ENCODE measurements around the gene NKAIN2. TPM values are rescaled to one million over a fixed set of nuclear protein-coding genes. Genes with fewer than 3 reads are reported as not detected.

NKAIN2 gene
- total and polyA plus RNA-seq, 9 of the 15 experiments (the other 6 are each of a cell fraction or from before 2014, with no cell fraction given): not detected

GRCh38 chr6:124699038-124699437 is 895.4 kb downstream of the NKAIN2 start (continued):
- TF ChIP-seq STAT6 (CRISPR knock-in tag; IDR thresholded peaks at IDR 0.05): no peak
- TF ChIP-seq ETV6 (IDR thresholded peaks at IDR 0.05; ENCODE audit: borderline replicate concordance in 1 of 2, low read depth in 2 of 2, low read length in 1 of 2): no peak
- TF ChIP-seq ETV6 (CRISPR knock-in tag; IDR thresholded peaks at IDR 0.05; ENCODE audit: borderline replicate concordance): no peak
- no peak for TF ChIP-seq ZSCAN32 (CRISPR knock-in tag; IDR thresholded peaks at IDR 0.05)
- TF ChIP-seq ARID2 (IDR thresholded peaks at IDR 0.05): no peak

GRCh38 chr6:124703541-124703940 is 899.9 kb downstream of the NKAIN2 start:
- ChIA-PET POLR2A (no interaction called here), CTCF (ENCODE audit: low intra/inter-chr PET ratio) (no interaction called here)
- in situ Hi-C loops (cut with MboI) (no loop called here), intact Hi-C loops (cut with micrococcal nuclease) (no loop called here)
- no peaks in the 10 kb centered on the region for H3K9me1 ChIP-seq (ENCODE audit: control insufficient read depth, insufficient read depth, low read length)
- H3K27ac ChIP-seq (ENCODE audit: extremely low read depth, low read depth, low read length): no peak overlapping the region
- no peaks in the 10 kb centered on the region for H3K9me3 ChIP-seq (replicated peaks; ENCODE audit: control insufficient read depth, insufficient read depth, low read depth, low read length)
- H2AFZ ChIP-seq (ENCODE audit: low read depth, low read length): no peak overlapping the region
- H3K4me2 ChIP-seq (ENCODE audit: insufficient read depth, low read length): no peak overlapping the region
- TF ChIP-seq KLF1 (tag; IDR thresholded peaks at IDR 0.05): no peak
- TF ChIP-seq ZFP36 (IDR thresholded peaks at IDR 0.05; ENCODE audit: low read depth, low read length, partially characterized antibody): no peak
- no peak for TF ChIP-seq KAT2B (IDR thresholded peaks at IDR 0.05; ENCODE audit: low read depth, low read length)
- no peak for TF ChIP-seq PHB2 (IDR thresholded peaks at IDR 0.05; ENCODE audit: low read depth)
- no peak for TF ChIP-seq ID3 (CRISPR knock-in tag; IDR thresholded peaks at IDR 0.05)
- TF ChIP-seq ID3 (tag; IDR thresholded peaks at IDR 0.05): no peak
- TF ChIP-seq COPS2 (conservative IDR thresholded peaks at IDR 0.05): no peak
- TF ChIP-seq PHF8 (IDR thresholded peaks at IDR 0.05; ENCODE audit: borderline replicate concordance, low read length): no peak
- no peak for TF ChIP-seq TRIM24 (IDR thresholded peaks at IDR 0.05)
- TF ChIP-seq PML (IDR thresholded peaks at IDR 0.05; ENCODE audit: low read length): no peak
- TF ChIP-seq ATF7 (IDR thresholded peaks at IDR 0.05): no peak
- no peak for TF ChIP-seq ZNF274 (IDR thresholded peaks at IDR 0.05; ENCODE audit: borderline replicate concordance, low read depth, low read length)
- no peak for TF ChIP-seq MEF2D (tag; conservative IDR thresholded peaks at IDR 0.05; ENCODE audit: low read depth)
- 0% methylated on average over 2 of the region's 2 CpGs for WGBS (ENCODE audit: insufficient coverage, low coverage, missing lambda C conversion rate)
- no peaks in the 10 kb centered on the region for H3K79me2 ChIP-seq (ENCODE audit: control insufficient read depth, insufficient read depth, low read length)
- H3K36me3 ChIP-seq (ENCODE audit: control insufficient read depth, insufficient read depth, low read length): no peaks in the 10 kb centered on the region
- no peaks in the 10 kb centered on the region for H4K20me1 ChIP-seq (replicated peaks; ENCODE audit: control insufficient read depth, insufficient read depth, low read length)
- H3K27me3 ChIP-seq (ENCODE audit: control insufficient read depth in 2 of 2, insufficient read depth in 2 of 2, low read length in 2 of 2): no peaks in the 10 kb centered on the region
- DNase-seq (ENCODE audit: extremely low read depth in 1 of 4, low spot score in 3 of 4) (no peak), ATAC-seq (no peak), FAIRE-seq (no peak)
- no peak overlapping the region for H3K9ac ChIP-seq (ENCODE audit: insufficient read depth in 1 of 2, low read depth in 2 of 2, low read length in 2 of 2)
- no peak overlapping the region for H3K4me3 ChIP-seq
- BruUV-seq (replicated peaks): no TSS peak
- no peaks in the 10 kb centered on the region for H3K4me1 ChIP-seq (replicated peaks in 1 of 2; ENCODE audit: control insufficient read depth in 2 of 2, insufficient read depth in 2 of 2, low read length in 2 of 2)
